ENCODE data around the gene CATSPER4. TPM values are rescaled to one million over a fixed set of nuclear protein-coding genes. Genes with fewer than 3 reads are reported as not detected.

Gene CATSPER4
- total and polyA plus RNA-seq, 2 of the 13 experiments (the other 11 are each of a cell fraction or from before 2014, with no cell fraction given), result not detected

GRCh38 chr1:26169669-26170471 lies 20.5 kb upstream of the CATSPER4 start, which contains the start of gene ZNF593 (continued):
- peak; percentile 90; the same call in 1 of the 2 replicates for TF ChIP-seq ZNF235 (CRISPR knock-in tag; IDR thresholded peaks at IDR 0.05; ENCODE audit: borderline replicate concordance)
- TF ChIP-seq AKNA (CRISPR knock-in tag; IDR thresholded peaks at IDR 0.05; ENCODE audit: borderline replicate concordance), result peak; percentile 70; the same call in 1 of the 2 replicates
- peak; percentile 95; the same call in 1 of the 2 replicates for TF ChIP-seq ZNF788 (CRISPR knock-in tag; IDR thresholded peaks at IDR 0.05; ENCODE audit: borderline replicate concordance)
- TF ChIP-seq ZBTB49 (CRISPR knock-in tag; IDR thresholded peaks at IDR 0.05; ENCODE audit: borderline replicate concordance), result no peak
- 0 out of 2 replicates have a peak, but pooled peaks have one; percentile 53 for TF ChIP-seq ZNF510 (CRISPR knock-in tag; IDR thresholded peaks at IDR 0.05; ENCODE audit: low read depth)
- TF ChIP-seq ZNF451 (CRISPR knock-in tag; IDR thresholded peaks at IDR 0.05), result peak; percentile 97
- no peak for TF ChIP-seq ZNF12 (CRISPR knock-in tag; IDR thresholded peaks at IDR 0.05)
- TF ChIP-seq NONO (IDR thresholded peaks at IDR 0.05), result no peak
- TF ChIP-seq NONO (CRISPR knock-in tag; conservative IDR thresholded peaks at IDR 0.05), result peak; percentile 97
- TF ChIP-seq NFATC3 (CRISPR knock-in tag; IDR thresholded peaks at IDR 0.05), result peak; percentile 86; the same call in 1 of the 2 replicates
- no peak for TF ChIP-seq STAT6 (CRISPR knock-in tag; IDR thresholded peaks at IDR 0.05; ENCODE audit: borderline replicate concordance)
- peak; percentile 95 for TF ChIP-seq ELF1 (CRISPR knock-in tag; IDR thresholded peaks at IDR 0.05)
- TF ChIP-seq ZNF569 (CRISPR knock-in tag; IDR thresholded peaks at IDR 0.05; ENCODE audit: borderline replicate concordance), result no peak
- TF ChIP-seq ZNF101 (CRISPR knock-in tag; IDR thresholded peaks at IDR 0.05; ENCODE audit: borderline replicate concordance, low read depth), result no peak
- no peak for TF ChIP-seq ADNP (CRISPR knock-in tag; IDR thresholded peaks at IDR 0.05)
- 0 out of 2 replicates have a peak, but pooled peaks have one; percentile 36 for TF ChIP-seq MTF1 (CRISPR knock-in tag; IDR thresholded peaks at IDR 0.05)
- TF ChIP-seq SETDB1 (CRISPR knock-in tag; IDR thresholded peaks at IDR 0.05; ENCODE audit: borderline replicate concordance), result no peak
